Nucleus accumbens (tissue), 56 donors: ENCODE data around the gene EIF2D.

Source experiments
- DNase-seq, 56 donors: peaks; one replicate each; lab custom pipeline; 2025; lab: John Stamatoyannopoulos, UW

EIF2D gene

GRCh38 chr1:206573762-206574161 lies 38.5 kb downstream of the EIF2D start:
- no peak for DNase-seq

GRCh38 chr1:206573319-206573718 lies 38.9 kb downstream of the EIF2D start:
- no peak for DNase-seq

- DNase-seq: no peak
Observed at GRCh38 chr1:206572835-206573234, 39.4 kb downstream of the EIF2D start.

- no peak for DNase-seq
Observed at GRCh38 chr1:206570529-206570928, 41.7 kb downstream of the EIF2D start.

GRCh38 chr1:206569556-206569955 lies 42.7 kb downstream of the EIF2D start:
- no peak for DNase-seq

GRCh38 chr1:206568779-206569352 lies 43.4 kb downstream of the EIF2D start:
- DNase-seq: no peak

- DNase-seq: no peak
Observed at GRCh38 chr1:206568256-206568655, 44.0 kb downstream of the EIF2D start.

- DNase-seq: no peak
Observed at GRCh38 chr1:206566999-206567398, 45.3 kb downstream of the EIF2D start.

- no peak for DNase-seq
Observed at GRCh38 chr1:206565995-206566394, 46.3 kb downstream of the EIF2D start.

GRCh38 chr1:206563367-206564207 lies 48.7 kb downstream of the EIF2D start:
- DNase-seq: no peak

GRCh38 chr1:206560007-206560716 lies 52.1 kb downstream of the EIF2D start:
- peak in 1 of 56 donors; percentile 9 for DNase-seq

- no peak for DNase-seq
Observed at GRCh38 chr1:206559672-206559995, 52.6 kb downstream of the EIF2D start.

GRCh38 chr1:206558794-206559671 lies 53.2 kb downstream of the EIF2D start:
- DNase-seq: no peak

- peak in 2 of 56 donors; percentile 5 to 18 for DNase-seq
Observed at GRCh38 chr1:206557636-206558473, 54.4 kb downstream of the EIF2D start.

GRCh38 chr1:206556750-206557635 lies 55.3 kb downstream of the EIF2D start:
- DNase-seq: peak in 48 of 56 donors; percentile 11 to 77 (median 49)

GRCh38 chr1:206556047-206556749 lies 56.1 kb downstream of the EIF2D start:
- no peak for DNase-seq

GRCh38 chr1:206555473-206555935 lies 56.8 kb downstream of the EIF2D start:
- DNase-seq: peak in 37 of 56 donors; percentile 5 to 74 (median 29)
